Measurements from ENCODE around the gene GAREM1. TPM values are rescaled to one million over a fixed set of nuclear protein-coding genes. Genes with fewer than 3 reads are reported as not detected.

The GAREM1 gene
- total and polyA plus RNA-seq, 2 of the 8 experiments (the other 6 are each of a cell fraction or from before 2014, with no cell fraction given), result 3.6 to 9.2 TPM

- ChIA-PET CTCF (ENCODE audit: partially characterized antibody) (interaction anchor here (0.7 to 0.9 kb wide), 2 partner anchors 25 to 26 kb away, joined by 3 to 5 read pairs; no protein-coding TSS in a partner anchor), POLR2A (ENCODE audit: partially characterized antibody) (no interaction called here)
- 95% methylated on average over 2 of the region's 2 CpGs; no CpG with 5 or more reads in 1 of the 2 experiments for WGBS, 2 experiments (ENCODE audit: extremely low coverage in 1 of 2, insufficient coverage in 1 of 2, insufficient read length in 1 of 2, insufficient replicate concordance in 2 of 2, low coverage in 1 of 2, low lambda C conversion rate in 2 of 2, missing lambda C conversion rate in 1 of 2)
- Histone ChIP-seq H3K79me1 (ENCODE audit: low read depth, low read length) (no peaks in the 10 kb centered on the region), H3K4me3 (ENCODE audit: extremely low read depth in 1 of 4, insufficient read depth in 2 of 4, low read depth in 3 of 4, low read length in 4 of 4) (no peak overlapping the region), H3K27ac (ENCODE audit: low read depth, low read length) (no peak overlapping the region), H2BK12ac (ENCODE audit: low read depth, low read length) (no peak overlapping the region), H3K9me3 (ENCODE audit: insufficient read depth in 2 of 2, low read depth in 1 of 2, low read length in 1 of 2) (no peaks in the 10 kb centered on the region), H4K91ac (replicated peaks; ENCODE audit: insufficient read length, low read length) (no peak overlapping the region), H2BK5ac (ENCODE audit: low read depth, low read length) (no peak overlapping the region), H3K4me2 (ENCODE audit: insufficient read depth in 1 of 2, low read depth in 2 of 2, low read length in 2 of 2) (no peak overlapping the region), H2BK20ac (ENCODE audit: low read length) (no peak overlapping the region), H3K23ac (ENCODE audit: insufficient read length) (no peak overlapping the region), H3K4ac (replicated peaks; ENCODE audit: insufficient read length, low read depth, low read length) (no peak overlapping the region), H3K79me2 (ENCODE audit: control insufficient read depth in 1 of 2, insufficient read depth in 2 of 2, low read length in 2 of 2) (no peaks in the 10 kb centered on the region), H4K8ac (ENCODE audit: extremely low read depth, insufficient read depth, low read length) (no peak overlapping the region), H3K27me3 (replicated peaks in 1 of 4; ENCODE audit: control insufficient read depth in 3 of 4, extremely low read depth in 1 of 4, insufficient read depth in 3 of 4, low read length in 3 of 4) (no peaks in the 10 kb centered on the region), H3K9ac (replicated peaks in 1 of 4; ENCODE audit: extremely low read depth in 1 of 4, low read depth in 3 of 4, low read length in 3 of 4) (no peak overlapping the region), H3K56ac (replicated peaks; ENCODE audit: insufficient read length, low read depth, low read length) (no peak overlapping the region), H2BK15ac (ENCODE audit: low read length) (no peak overlapping the region), H2AFZ (ENCODE audit: low read length) (no peak overlapping the region), H3K18ac (ENCODE audit: extremely low read depth, low read length) (no peak overlapping the region), H3K36me3 (ENCODE audit: control insufficient read depth in 2 of 4, insufficient read depth in 4 of 4, low read length in 3 of 4) (no peaks in the 10 kb centered on the region), H4K5ac (ENCODE audit: insufficient read length, low read depth, low read length) (no peak overlapping the region), H2AK5ac (ENCODE audit: low read depth, low read length) (no peak overlapping the region), H3K14ac (ENCODE audit: insufficient read length) (no peak overlapping the region), H3K23me2 (ENCODE audit: low read depth, low read length) (no peaks in the 10 kb centered on the region), H2BK120ac (replicated peaks; ENCODE audit: low read depth, low read length) (no peak overlapping the region), H4K20me1 (replicated peaks in 1 of 2; ENCODE audit: control insufficient read depth in 1 of 2, insufficient read depth in 2 of 2, low read length in 2 of 2) (no peaks in the 10 kb centered on the region), H3K4me1 (replicated peaks in 1 of 4; ENCODE audit: control insufficient read depth in 3 of 4, insufficient read depth in 4 of 4, low read length in 3 of 4) (no peaks in the 10 kb centered on the region)
- no peak for FAIRE-seq
- TF ChIP-seq POU5F1 (IDR thresholded peaks at IDR 0.05; ENCODE audit: low read depth, low read length) (no peak), TEAD4 (IDR thresholded peaks at IDR 0.05; ENCODE audit: low read depth, low read length) (no peak), SAP30 (IDR thresholded peaks at IDR 0.05; ENCODE audit: insufficient read depth, insufficient replicate concordance, low read length) (no peak), RAD21 (IDR thresholded peaks at IDR 0.05 in 1 of 2, conservative IDR thresholded peaks at IDR 0.05 in 1 of 2; ENCODE audit: low read depth in 2 of 2, low read length in 2 of 2) (no peak), SP1 (IDR thresholded peaks at IDR 0.05; ENCODE audit: low read depth, low read length) (no peak), SIRT6 (IDR thresholded peaks at IDR 0.05; ENCODE audit: low read length) (no peak), EGR1 (IDR thresholded peaks at IDR 0.05; ENCODE audit: borderline replicate concordance, low read depth, low read length) (no peak), TCF12 (IDR thresholded peaks at IDR 0.05; ENCODE audit: low read depth, low read length) (no peak), BRCA1 (IDR thresholded peaks at IDR 0.05; ENCODE audit: low read depth, low read length) (no peak), TAF1 (IDR thresholded peaks at IDR 0.05; ENCODE audit: low read depth, low read length) (no peak)
- DNase-seq (ENCODE audit: low read depth in 1 of 2, low spot score in 2 of 2), result no peak
These were observed 206.3 kb downstream of the GAREM1 start for GRCh38 chr18:32264401-32264800.

Measured in H1 (cell line).